Body of pancreas (tissue), 4 donors: Measurements from ENCODE around the gene CLDN1.

Experiments
- POLR2A ChIP-seq, 3 donors: fragments of 450-650 bp; IDR thresholded peaks; one replicate each; pipeline ENCODE4 v1.6.1; 2016; ENCODE audit warnings: antibody characterized with exemption in 3 of 3, mild to moderate bottlenecking in 2 of 3
- TF ChIP-seq, protein P1 (sequence below), 7 experiments: fragments of 450-650 bp in 4 of 7; fragments of 200-600 bp in 3 of 7; sonication (generic) in 3 of 7; IDR thresholded peaks; one replicate each; pipeline ENCODE4 v1.5.1; 2016 to 2019; ENCODE audit warnings: antibody characterized with exemption in 7 of 7

DNA sequence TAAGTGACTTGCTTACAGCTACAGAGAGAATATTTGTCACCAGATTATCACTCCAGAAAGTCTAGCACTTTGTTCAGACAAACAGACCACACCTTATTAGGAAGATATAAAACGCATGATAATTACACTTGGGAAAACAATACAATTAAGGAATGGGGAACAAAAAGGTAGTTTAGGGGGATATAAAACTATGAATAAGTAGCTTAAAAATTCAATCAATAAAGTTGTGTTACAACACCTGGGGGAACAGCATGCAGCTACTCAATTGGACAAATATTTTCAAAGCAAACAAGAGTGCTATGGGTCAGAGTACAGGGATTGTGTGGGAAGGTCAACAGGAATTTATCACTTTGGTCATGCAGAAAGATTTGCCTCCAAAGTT lies 15.1 kb downstream of the CLDN1 start:
- TF ChIP-seq, protein P1, sequence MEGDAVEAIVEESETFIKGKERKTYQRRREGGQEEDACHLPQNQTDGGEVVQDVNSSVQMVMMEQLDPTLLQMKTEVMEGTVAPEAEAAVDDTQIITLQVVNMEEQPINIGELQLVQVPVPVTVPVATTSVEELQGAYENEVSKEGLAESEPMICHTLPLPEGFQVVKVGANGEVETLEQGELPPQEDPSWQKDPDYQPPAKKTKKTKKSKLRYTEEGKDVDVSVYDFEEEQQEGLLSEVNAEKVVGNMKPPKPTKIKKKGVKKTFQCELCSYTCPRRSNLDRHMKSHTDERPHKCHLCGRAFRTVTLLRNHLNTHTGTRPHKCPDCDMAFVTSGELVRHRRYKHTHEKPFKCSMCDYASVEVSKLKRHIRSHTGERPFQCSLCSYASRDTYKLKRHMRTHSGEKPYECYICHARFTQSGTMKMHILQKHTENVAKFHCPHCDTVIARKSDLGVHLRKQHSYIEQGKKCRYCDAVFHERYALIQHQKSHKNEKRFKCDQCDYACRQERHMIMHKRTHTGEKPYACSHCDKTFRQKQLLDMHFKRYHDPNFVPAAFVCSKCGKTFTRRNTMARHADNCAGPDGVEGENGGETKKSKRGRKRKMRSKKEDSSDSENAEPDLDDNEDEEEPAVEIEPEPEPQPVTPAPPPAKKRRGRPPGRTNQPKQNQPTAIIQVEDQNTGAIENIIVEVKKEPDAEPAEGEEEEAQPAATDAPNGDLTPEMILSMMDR (IDR thresholded peaks at IDR 0.05): no peak
- TF ChIP-seq POLR2A (IDR thresholded peaks at IDR 0.05): no peak
